ENCODE data around the gene FLNB.

Gene FLNB

DNA sequence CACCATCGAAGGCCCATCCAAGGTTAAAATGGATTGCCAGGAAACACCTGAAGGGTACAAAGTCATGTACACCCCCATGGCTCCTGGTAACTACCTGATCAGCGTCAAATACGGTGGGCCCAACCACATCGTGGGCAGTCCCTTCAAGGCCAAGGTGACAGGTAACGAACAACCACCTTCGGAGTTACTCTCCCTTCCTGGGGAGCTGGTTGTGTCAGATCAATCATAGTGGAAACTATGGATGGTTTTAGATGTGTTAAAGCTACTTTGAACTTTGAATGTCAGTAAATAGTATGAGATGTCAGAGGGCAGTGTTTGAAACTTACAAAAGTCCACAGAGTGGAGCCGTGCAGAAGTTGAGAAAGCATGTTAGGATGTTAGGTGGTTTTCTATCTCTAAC, 160.3 kb downstream of the FLNB start:
- ChIA-PET POLR2A (no interaction called here), CTCF (interaction anchor here (0.6 to 4.6 kb wide), 7 partner anchors 9 to 323 kb away, joined by 3 to 34 read pairs (median 3); partner anchors contain the start of gene KCTD6)
- H3K4me3 ChIP-seq (ENCODE audit: low read depth, low read length) = no peak overlapping the region
- peaks cover 0 to 70% of the 10 kb centered on the region in 2 experiments; a peak in 1 of 3 replicates for H3K36me3 ChIP-seq (ENCODE audit: control insufficient read depth in 2 of 2, insufficient read depth in 1 of 2, low read length in 2 of 2)
- no peaks in the 10 kb centered on the region for H3K4me1 ChIP-seq (ENCODE audit: control insufficient read depth, insufficient read depth, low read length)
- no peaks in the 10 kb centered on the region for H3K9me3 ChIP-seq (ENCODE audit: control insufficient read depth, insufficient read depth, low read depth, low read length)
- no peak for TF ChIP-seq ZNF585B (tag by site-specific recombination; IDR thresholded peaks at IDR 0.05)
- no peak overlapping the region for H3K27ac ChIP-seq (ENCODE audit: extremely low read depth, low read depth, low read length)

DNA sequence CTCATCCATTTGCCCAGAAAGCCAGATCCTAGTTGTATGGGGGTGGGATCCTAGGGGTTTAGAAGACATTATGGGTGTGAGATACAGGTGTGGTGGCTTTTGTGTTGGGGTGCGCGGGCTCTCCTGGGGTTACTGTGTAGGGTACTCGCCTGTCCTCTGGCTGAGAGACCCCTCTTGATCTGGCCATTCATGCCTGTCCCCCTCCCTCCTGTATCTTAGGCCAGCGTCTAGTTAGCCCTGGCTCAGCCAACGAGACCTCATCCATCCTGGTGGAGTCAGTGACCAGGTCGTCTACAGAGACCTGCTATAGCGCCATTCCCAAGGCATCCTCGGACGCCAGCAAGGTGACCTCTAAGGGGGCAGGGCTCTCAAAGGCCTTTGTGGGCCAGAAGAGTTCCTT, 161.1 kb downstream of the FLNB start:
- Histone ChIP-seq H3K4me1 (ENCODE audit: control insufficient read depth, insufficient read depth, low read length) (no peaks in the 10 kb centered on the region), H3K36me3 (ENCODE audit: control insufficient read depth in 2 of 2, insufficient read depth in 1 of 2, low read length in 2 of 2) (peaks cover 0 to 61% of the 10 kb centered on the region in 2 experiments; a peak in 1 of 3 replicates), H3K27ac (ENCODE audit: extremely low read depth, low read depth, low read length) (no peak overlapping the region), H3K9me3 (ENCODE audit: control insufficient read depth, insufficient read depth, low read depth, low read length) (no peaks in the 10 kb centered on the region), H3K4me3 (ENCODE audit: low read depth, low read length) (no peak overlapping the region)
- CTCF ChIA-PET = no interaction called here
- POLR2A ChIA-PET = no interaction called here
- TF ChIP-seq, protein P1, sequence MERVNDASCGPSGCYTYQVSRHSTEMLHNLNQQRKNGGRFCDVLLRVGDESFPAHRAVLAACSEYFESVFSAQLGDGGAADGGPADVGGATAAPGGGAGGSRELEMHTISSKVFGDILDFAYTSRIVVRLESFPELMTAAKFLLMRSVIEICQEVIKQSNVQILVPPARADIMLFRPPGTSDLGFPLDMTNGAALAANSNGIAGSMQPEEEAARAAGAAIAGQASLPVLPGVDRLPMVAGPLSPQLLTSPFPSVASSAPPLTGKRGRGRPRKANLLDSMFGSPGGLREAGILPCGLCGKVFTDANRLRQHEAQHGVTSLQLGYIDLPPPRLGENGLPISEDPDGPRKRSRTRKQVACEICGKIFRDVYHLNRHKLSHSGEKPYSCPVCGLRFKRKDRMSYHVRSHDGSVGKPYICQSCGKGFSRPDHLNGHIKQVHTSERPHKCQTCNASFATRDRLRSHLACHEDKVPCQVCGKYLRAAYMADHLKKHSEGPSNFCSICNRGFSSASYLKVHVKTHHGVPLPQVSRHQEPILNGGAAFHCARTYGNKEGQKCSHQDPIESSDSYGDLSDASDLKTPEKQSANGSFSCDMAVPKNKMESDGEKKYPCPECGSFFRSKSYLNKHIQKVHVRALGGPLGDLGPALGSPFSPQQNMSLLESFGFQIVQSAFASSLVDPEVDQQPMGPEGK (tag by site-specific recombination; IDR thresholded peaks at IDR 0.05) = no peak
- TF ChIP-seq, protein P2, sequence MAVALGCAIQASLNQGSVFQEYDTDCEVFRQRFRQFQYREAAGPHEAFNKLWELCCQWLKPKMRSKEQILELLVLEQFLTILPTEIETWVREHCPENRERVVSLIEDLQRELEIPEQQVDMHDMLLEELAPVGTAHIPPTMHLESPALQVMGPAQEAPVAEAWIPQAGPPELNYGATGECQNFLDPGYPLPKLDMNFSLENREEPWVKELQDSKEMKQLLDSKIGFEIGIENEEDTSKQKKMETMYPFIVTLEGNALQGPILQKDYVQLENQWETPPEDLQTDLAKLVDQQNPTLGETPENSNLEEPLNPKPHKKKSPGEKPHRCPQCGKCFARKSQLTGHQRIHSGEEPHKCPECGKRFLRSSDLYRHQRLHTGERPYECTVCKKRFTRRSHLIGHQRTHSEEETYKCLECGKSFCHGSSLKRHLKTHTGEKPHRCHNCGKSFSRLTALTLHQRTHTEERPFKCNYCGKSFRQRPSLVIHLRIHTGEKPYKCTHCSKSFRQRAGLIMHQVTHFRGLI (tag by site-specific recombination; IDR thresholded peaks at IDR 0.05) = no peak
- TF ChIP-seq, protein P3, sequence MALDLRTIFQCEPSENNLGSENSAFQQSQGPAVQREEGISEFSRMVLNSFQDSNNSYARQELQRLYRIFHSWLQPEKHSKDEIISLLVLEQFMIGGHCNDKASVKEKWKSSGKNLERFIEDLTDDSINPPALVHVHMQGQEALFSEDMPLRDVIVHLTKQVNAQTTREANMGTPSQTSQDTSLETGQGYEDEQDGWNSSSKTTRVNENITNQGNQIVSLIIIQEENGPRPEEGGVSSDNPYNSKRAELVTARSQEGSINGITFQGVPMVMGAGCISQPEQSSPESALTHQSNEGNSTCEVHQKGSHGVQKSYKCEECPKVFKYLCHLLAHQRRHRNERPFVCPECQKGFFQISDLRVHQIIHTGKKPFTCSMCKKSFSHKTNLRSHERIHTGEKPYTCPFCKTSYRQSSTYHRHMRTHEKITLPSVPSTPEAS (tag by site-specific recombination; IDR thresholded peaks at IDR 0.05) = no peak
- TF ChIP-seq, protein P4, sequence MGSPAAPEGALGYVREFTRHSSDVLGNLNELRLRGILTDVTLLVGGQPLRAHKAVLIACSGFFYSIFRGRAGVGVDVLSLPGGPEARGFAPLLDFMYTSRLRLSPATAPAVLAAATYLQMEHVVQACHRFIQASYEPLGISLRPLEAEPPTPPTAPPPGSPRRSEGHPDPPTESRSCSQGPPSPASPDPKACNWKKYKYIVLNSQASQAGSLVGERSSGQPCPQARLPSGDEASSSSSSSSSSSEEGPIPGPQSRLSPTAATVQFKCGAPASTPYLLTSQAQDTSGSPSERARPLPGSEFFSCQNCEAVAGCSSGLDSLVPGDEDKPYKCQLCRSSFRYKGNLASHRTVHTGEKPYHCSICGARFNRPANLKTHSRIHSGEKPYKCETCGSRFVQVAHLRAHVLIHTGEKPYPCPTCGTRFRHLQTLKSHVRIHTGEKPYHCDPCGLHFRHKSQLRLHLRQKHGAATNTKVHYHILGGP (tag by site-specific recombination; IDR thresholded peaks at IDR 0.05) = no peak
- no peak for TF ChIP-seq HOXC10 (CRISPR knock-in tag; IDR thresholded peaks at IDR 0.05)
- no peak for TF ChIP-seq ZNF654 (tag by site-specific recombination; IDR thresholded peaks at IDR 0.05; ENCODE audit: low read depth)
- no peak for TF ChIP-seq SP7 (tag by site-specific recombination; IDR thresholded peaks at IDR 0.05)
- TF ChIP-seq ZNF560 (tag by site-specific recombination; IDR thresholded peaks at IDR 0.05; ENCODE audit: borderline replicate concordance) = no peak
- TF ChIP-seq ZNF677 (tag by site-specific recombination; IDR thresholded peaks at IDR 0.05) = no peak
- no peak for TF ChIP-seq ZNF274 (IDR thresholded peaks at IDR 0.05; ENCODE audit: low read length)
- no peak for TF ChIP-seq ZNF274 (tag by site-specific recombination; IDR thresholded peaks at IDR 0.05; ENCODE audit: borderline replicate concordance)
- TF ChIP-seq, protein P5, sequence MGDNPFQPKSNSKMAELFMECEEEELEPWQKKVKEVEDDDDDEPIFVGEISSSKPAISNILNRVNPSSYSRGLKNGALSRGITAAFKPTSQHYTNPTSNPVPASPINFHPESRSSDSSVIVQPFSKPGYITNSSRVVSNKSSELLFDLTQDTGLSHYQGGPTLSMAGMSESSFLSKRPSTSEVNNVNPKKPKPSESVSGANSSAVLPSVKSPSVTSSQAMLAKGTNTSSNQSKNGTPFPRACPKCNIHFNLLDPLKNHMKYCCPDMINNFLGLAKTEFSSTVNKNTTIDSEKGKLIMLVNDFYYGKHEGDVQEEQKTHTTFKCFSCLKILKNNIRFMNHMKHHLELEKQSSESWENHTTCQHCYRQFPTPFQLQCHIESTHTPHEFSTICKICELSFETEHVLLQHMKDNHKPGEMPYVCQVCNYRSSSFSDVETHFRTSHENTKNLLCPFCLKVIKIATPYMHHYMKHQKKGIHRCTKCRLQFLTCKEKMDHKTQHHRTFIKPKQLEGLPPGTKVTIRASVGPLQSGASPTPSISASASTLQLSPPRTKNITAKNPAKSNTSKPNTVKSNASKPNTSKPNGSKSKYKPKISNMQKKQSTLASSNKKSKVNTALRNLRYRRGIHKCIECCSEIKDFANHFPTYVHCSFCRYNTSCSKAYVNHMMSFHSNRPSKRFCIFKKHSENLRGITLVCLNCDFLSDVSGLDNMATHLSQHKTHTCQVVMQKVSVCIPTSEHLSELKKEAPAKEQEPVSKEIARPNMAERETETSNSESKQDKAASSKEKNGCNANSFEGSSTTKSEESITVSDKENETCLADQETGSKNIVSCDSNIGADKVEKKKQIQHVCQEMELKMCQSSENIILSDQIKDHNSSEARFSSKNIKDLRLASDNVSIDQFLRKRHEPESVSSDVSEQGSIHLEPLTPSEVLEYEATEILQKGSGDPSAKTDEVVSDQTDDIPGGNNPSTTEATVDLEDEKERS (tag by site-specific recombination; IDR thresholded peaks at IDR 0.05) = no peak
- TF ChIP-seq, protein P6, sequence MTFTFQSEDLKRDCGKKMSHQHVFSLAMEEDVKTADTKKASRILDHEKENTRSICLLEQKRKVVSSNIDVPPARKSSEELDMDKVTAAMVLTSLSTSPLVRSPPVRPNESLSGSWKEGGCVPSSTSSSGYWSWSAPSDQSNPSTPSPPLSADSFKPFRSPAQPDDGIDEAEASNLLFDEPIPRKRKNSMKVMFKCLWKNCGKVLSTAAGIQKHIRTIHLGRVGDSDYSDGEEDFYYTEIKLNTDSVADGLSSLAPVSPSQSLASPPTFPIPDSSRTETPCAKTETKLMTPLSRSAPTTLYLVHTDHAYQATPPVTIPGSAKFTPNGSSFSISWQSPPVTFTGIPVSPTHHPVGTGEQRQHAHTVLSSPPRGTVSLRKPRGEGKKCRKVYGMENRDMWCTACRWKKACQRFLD (tag by site-specific recombination; IDR thresholded peaks at IDR 0.05) = no peak
- TF ChIP-seq ZNF341 (tag by site-specific recombination; IDR thresholded peaks at IDR 0.05; ENCODE audit: low read depth) = no peak
- TF ChIP-seq, protein P7, sequence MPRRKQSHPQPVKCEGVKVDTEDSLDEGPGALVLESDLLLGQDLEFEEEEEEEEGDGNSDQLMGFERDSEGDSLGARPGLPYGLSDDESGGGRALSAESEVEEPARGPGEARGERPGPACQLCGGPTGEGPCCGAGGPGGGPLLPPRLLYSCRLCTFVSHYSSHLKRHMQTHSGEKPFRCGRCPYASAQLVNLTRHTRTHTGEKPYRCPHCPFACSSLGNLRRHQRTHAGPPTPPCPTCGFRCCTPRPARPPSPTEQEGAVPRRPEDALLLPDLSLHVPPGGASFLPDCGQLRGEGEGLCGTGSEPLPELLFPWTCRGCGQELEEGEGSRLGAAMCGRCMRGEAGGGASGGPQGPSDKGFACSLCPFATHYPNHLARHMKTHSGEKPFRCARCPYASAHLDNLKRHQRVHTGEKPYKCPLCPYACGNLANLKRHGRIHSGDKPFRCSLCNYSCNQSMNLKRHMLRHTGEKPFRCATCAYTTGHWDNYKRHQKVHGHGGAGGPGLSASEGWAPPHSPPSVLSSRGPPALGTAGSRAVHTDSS (tag by site-specific recombination; IDR thresholded peaks at IDR 0.05) = no peak
- no peak for TF ChIP-seq KLF1 (tag by site-specific recombination; IDR thresholded peaks at IDR 0.05)
- TF ChIP-seq KLF16 (tag by site-specific recombination; IDR thresholded peaks at IDR 0.05) = no peak
- TF ChIP-seq ZNF404 (tag by site-specific recombination; IDR thresholded peaks at IDR 0.05) = no peak

All from HEK293 (cell line).